D721Med (cell line): ENCODE measurements around the gene SCNN1B.

Experiments used
- DNase-seq: peaks from one replicate; pipeline ENCODE4 v3.0.0; 2011; ENCODE audit warnings: low spot score; ENCODE audit not compliant: insufficient read length
- FAIRE-seq: peaks from 2 replicates; lab custom pipeline; 2011; peaks lifted over from hg19 to GRCh38; lab: Jason Lieb, UNC
- TF ChIP-seq, protein P1 (sequence below): IDR thresholded peaks from 2 replicates; pipeline ENCODE4 v1.5.1; 2012; ENCODE audit warnings: mild to moderate bottlenecking, control low read depth; ENCODE audit not compliant: insufficient read depth; ENCODE audit errors: missing control alignments

Gene SCNN1B

GRCh38 chr16:23371368-23371767 is 69.3 kb downstream of the SCNN1B start:
- FAIRE-seq (no peak), DNase-seq (no peak)
- TF ChIP-seq, protein P1, sequence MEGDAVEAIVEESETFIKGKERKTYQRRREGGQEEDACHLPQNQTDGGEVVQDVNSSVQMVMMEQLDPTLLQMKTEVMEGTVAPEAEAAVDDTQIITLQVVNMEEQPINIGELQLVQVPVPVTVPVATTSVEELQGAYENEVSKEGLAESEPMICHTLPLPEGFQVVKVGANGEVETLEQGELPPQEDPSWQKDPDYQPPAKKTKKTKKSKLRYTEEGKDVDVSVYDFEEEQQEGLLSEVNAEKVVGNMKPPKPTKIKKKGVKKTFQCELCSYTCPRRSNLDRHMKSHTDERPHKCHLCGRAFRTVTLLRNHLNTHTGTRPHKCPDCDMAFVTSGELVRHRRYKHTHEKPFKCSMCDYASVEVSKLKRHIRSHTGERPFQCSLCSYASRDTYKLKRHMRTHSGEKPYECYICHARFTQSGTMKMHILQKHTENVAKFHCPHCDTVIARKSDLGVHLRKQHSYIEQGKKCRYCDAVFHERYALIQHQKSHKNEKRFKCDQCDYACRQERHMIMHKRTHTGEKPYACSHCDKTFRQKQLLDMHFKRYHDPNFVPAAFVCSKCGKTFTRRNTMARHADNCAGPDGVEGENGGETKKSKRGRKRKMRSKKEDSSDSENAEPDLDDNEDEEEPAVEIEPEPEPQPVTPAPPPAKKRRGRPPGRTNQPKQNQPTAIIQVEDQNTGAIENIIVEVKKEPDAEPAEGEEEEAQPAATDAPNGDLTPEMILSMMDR: no peak

DNA sequence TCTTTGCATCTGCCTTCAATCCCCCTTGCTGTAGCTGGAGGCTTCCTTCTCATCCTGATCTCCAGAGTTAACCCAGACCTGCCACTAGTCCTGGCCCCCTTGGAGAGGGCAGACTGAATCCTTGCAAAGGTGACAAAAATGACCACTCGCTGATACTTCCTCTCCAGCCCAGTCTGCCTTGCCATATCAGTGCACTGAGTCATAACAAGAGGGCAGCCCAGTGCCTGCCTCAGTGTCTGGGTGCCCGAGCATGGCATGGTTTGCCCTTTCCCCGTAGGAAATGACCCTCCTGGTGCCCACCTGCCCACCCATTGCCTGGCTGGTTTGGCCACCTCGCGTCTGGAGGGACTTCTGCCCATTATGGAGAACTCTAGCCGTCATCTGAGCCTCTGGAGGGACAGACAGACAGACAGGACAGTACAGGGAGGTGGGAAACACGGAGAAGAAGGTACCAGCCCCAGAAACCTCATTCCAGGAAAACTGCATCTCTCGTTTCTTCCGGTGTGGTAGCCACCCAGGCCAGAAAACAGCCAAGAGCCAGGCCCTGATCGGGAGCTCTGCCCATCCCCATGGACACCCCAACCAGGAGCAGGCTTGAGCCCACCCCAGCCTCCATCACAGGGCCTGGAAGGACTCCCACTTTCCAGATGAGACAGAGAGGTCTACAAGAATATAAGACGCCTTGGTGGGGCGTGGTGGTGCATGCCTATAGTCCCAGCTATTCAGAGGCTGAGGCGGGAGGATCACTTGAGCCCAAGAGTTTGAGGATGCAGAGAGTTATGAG is 71.5 kb downstream of the SCNN1B start:
- TF ChIP-seq, protein P1: no peak
- DNase-seq (no peak), FAIRE-seq (no peak)

DNA sequence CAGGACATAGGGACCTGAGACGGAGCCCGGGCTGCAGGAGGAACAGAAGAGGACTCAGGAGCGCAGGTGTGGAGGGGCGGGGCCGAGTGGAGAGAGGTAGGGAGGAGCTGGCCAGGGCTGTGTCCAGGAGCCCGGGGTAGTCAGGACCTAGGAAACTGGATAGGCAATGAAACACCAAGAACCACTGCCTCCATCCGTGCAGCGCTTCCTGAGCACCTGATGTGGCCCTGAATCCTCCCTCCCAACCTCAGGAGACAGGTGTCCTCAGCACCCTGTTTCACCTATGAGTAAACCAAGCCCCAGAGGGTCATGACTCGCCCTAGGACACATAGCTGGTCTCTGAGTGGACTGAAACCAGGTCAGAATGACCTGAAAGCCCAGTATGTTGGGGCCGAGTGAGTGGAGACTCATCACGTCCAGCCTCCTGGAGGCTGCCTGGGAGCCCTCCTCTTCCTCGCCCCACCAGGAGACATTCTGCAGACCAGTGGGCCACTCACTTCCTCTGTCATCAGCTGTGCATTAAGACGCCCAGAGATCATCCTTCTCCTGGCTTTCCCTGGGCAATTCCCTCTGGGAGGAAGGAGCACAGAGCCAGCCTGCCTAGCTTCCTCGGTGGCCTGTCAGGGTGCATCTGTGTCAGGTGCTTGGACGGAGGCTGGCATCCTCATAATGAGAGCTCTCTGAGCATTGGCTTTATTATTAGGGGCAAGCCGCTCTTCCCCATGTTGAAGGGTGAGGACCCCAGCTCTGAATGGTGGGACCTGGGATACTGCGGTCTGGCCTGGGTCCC is 72.8 kb downstream of the SCNN1B start:
- DNase-seq (no peak), FAIRE-seq (no peak)
- TF ChIP-seq, protein P1: no peak

- DNase-seq (no peak), FAIRE-seq (no peak)
- TF ChIP-seq, protein P1: no peak
Measured at GRCh38 chr16:23375643-23376042, 73.5 kb downstream of the SCNN1B start.

GRCh38 chr16:23377071-23377931 is 75.2 kb downstream of the SCNN1B start:
- DNase-seq: no peak
- TF ChIP-seq, protein P1: no peak
- FAIRE-seq: no peak

DNA sequence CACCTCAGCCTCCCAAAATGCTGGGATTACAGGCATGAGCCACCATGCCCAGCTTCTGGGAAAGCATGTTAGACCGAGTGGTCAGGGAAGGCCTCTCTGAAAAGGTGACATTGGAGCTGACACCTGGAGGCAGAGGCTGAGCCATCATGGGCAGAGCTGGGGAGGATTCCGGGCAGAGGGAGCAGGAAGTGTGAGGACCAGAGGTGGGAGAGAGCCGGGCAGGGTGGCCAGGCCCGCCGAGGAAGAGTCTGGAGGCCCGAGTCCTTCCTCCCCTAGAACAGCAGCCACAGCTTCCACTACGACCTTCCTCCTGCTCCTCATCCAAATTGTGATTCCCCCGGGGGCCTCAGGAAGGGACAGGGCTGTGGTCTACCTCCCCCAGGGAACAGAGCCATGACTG is 76.2 kb downstream of the SCNN1B start:
- DNase-seq (no peak), FAIRE-seq (no peak)
- TF ChIP-seq, protein P1: no peak
